Ectodermal cell (in vitro differentiated cells): ENCODE data around the gene PARN.
"Not testable (repeated sequence)": the region's sequence is repeated elsewhere in the genome, so short reads cannot be mapped to it uniquely, and the experiment has no call there.

ENCODE experiments used
- H3K27ac ChIP-seq: 2 replicates; pipeline ENCODE4 v1.7.0; 2013; ENCODE audit warnings: mild to moderate bottlenecking, low read depth, low read length; ENCODE audit not compliant: insufficient read depth, poor library complexity, severe bottlenecking
- H3K27me3 ChIP-seq: 2 replicates; pipeline ENCODE4 v1.7.0; 2013; ENCODE audit warnings: mild to moderate bottlenecking, low read length; ENCODE audit not compliant: insufficient read depth, control insufficient read depth, poor library complexity, severe bottlenecking
- H3K36me3 ChIP-seq: one replicate; pipeline ENCODE4 v1.7.0; 2013; ENCODE audit warnings: low read length; ENCODE audit not compliant: control insufficient read depth, insufficient read depth
- H3K4me1 ChIP-seq: one replicate; pipeline ENCODE4 v1.7.0; 2013; ENCODE audit warnings: low read length; ENCODE audit not compliant: control insufficient read depth, insufficient read depth
- H3K4me3 ChIP-seq: 2 replicates; pipeline ENCODE4 v1.7.0; 2013; ENCODE audit warnings: low read depth, low read length, control low read depth; ENCODE audit not compliant: insufficient read depth
- H3K9me3 ChIP-seq: 2 replicates; pipeline ENCODE4 v1.7.0; 2013; ENCODE audit warnings: mild to moderate bottlenecking, low read length, moderate library complexity; ENCODE audit not compliant: control insufficient read depth
- WGBS, 2 experiments: methylation state at CpG; one replicate each; pipeline ENCODE4 v1.1.7; 2013; ENCODE audit warnings: missing lambda C conversion rate in 2 of 2; 5-methylcytosine and 5-hydroxymethylcytosine counted together

The PARN gene

GRCh38 chr16:14398014-14398717, 231.9 kb downstream of the PARN start:
- no peaks in the 10 kb centered on the region for H3K36me3 ChIP-seq
- no peak overlapping the region for H3K4me3 ChIP-seq
- 86 to 88% methylated on average over 11 of the region's 11 CpGs for WGBS, 2 experiments
- no peaks in the 10 kb centered on the region for H3K9me3 ChIP-seq
- no peak overlapping the region for H3K27ac ChIP-seq
- H3K4me1 ChIP-seq = no peaks in the 10 kb centered on the region
- no peaks in the 10 kb centered on the region for H3K27me3 ChIP-seq

- H3K4me1 ChIP-seq, H3K27me3 ChIP-seq, H3K27ac ChIP-seq, H3K4me3 ChIP-seq, H3K9me3 ChIP-seq, H3K36me3 ChIP-seq: not testable (repeated sequence)
- 97% methylated on average over 7 to 9 of the region's 10 CpGs for WGBS, 2 experiments
Observed at GRCh38 chr16:14395710-14396304, 234.3 kb downstream of the PARN start.

- Histone ChIP-seq H3K9me3 (no peaks in the 10 kb centered on the region), H3K36me3 (no peaks in the 10 kb centered on the region), H3K27ac (no peak overlapping the region), H3K4me3 (no peak overlapping the region), H3K4me1 (no peaks in the 10 kb centered on the region), H3K27me3 (no peaks in the 10 kb centered on the region)
- WGBS, 2 experiments = 89 to 93% methylated on average over 1 to 3 of the region's 3 CpGs
Observed at GRCh38 chr16:14394834-14395233, 235.2 kb downstream of the PARN start.

- no peak overlapping the region for H3K4me3 ChIP-seq
- H3K4me1 ChIP-seq = no peaks in the 10 kb centered on the region
- H3K36me3 ChIP-seq = no peaks in the 10 kb centered on the region
- H3K27ac ChIP-seq = no peak overlapping the region
- no peaks in the 10 kb centered on the region for H3K27me3 ChIP-seq
- 92 to 94% methylated on average over 6 of the region's 6 CpGs for WGBS, 2 experiments
- H3K9me3 ChIP-seq = no peaks in the 10 kb centered on the region
Observed at GRCh38 chr16:14392960-14393359, 237.1 kb downstream of the PARN start.

DNA sequence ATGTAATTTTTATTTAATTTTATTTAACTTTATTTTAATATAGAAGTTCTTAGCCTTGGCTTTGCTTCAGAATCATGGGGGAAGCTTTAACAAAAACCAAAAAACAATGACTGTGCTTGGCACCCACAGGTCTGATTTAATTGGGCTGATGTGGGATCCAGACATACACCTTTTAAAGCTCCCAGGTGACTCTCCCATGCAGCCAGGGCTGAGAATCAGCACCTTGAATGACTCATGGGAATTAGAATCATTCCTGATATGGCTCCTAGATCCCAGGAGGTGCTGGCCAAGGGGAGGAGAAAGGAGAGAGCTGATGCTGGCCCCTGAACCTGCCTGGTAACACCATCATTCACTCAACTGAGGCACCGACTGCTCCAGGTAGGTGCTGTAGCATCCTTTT, 240.7 kb downstream of the PARN start:
- Histone ChIP-seq H3K27me3 (no peaks in the 10 kb centered on the region), H3K4me3 (no peak overlapping the region), H3K9me3 (no peaks in the 10 kb centered on the region), H3K4me1 (no peaks in the 10 kb centered on the region), H3K27ac (no peak overlapping the region), H3K36me3 (no peaks in the 10 kb centered on the region)
- 84 to 93% methylated on average over 1 of the region's 1 CpG for WGBS, 2 experiments

- Histone ChIP-seq H3K4me3 (no peak overlapping the region), H3K4me1 (no peaks in the 10 kb centered on the region), H3K36me3 (no peaks in the 10 kb centered on the region), H3K27ac (no peak overlapping the region), H3K9me3 (no peaks in the 10 kb centered on the region), H3K27me3 (no peaks in the 10 kb centered on the region)
- 89 to 90% methylated on average over 6 to 7 of the region's 7 CpGs for WGBS, 2 experiments
Observed at GRCh38 chr16:14388243-14388642, 241.8 kb downstream of the PARN start.

DNA sequence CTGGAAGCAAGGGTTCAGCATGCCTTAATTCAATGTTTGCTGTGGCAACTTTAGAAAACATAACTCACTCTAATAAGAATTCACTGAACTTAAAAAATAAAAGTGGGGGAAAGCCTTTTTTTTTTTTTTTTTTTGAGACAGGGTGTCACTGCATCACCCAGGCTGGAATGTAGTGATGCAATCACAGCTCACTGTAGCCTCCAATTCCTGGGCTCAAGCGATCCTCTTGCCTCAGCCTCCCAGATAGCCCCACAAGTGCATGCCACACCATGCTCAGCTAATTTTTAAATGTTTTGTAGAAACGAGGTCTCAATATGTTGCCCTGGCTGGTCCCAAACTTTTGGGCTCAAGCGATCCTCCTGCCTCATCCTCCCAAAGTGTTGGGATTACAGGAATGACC, 243.9 kb downstream of the PARN start:
- H3K4me1 ChIP-seq = no peaks in the 10 kb centered on the region
- 89 to 92% methylated on average over 3 of the region's 3 CpGs for WGBS, 2 experiments
- H3K27me3 ChIP-seq = no peaks in the 10 kb centered on the region
- no peaks in the 10 kb centered on the region for H3K9me3 ChIP-seq
- H3K4me3 ChIP-seq = no peak overlapping the region
- no peak overlapping the region for H3K27ac ChIP-seq
- H3K36me3 ChIP-seq = no peaks in the 10 kb centered on the region
